ENCODE results near the gene SGSM2.

Gene SGSM2

DNA sequence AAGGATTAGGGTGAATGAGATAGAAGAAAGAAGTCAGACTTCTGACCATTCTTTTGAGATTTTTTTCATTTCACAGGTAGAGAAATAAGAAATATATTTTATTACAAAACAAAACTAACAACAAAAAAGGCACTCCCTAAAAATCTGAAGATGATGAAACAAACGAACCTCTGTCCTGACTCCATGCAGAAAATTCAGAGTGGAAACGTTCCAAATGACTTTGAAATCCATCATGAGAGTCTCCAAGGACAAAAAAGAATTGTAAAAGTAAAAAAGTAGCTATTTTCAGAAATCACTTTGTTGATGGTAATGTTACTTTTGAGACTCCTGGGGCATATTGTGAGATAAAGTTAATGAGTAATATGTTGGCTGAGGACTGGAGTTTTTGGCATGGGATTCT is 89.9 kb downstream of the SGSM2 start:
- no peak for DNase-seq

GRCh38 chr17:2427910-2428309 is 90.6 kb downstream of the SGSM2 start:
- DNase-seq, result no peak
